Renal pelvis (tissue), 12 donors: ENCODE measurements around the gene SIX2. TPM values are rescaled to one million over a fixed set of nuclear protein-coding genes. Genes with fewer than 3 reads are reported as not detected.
"Not testable (repeated sequence)": the region's sequence is repeated elsewhere in the genome, so short reads cannot be mapped to it uniquely, and the experiment has no call there.

Experiments used
- DNase-seq: peaks from one replicate; pipeline ENCODE4 v3.0.0-alpha.2; 2013
- long read RNA-seq, 16 experiments: transcript quantifications; one replicate each; lab custom pipeline, GENCODE V29; 2026
- polyA plus RNA-seq, 3 donors: library from polyadenylated mRNA; unstranded; fragments of 120-200 nt; gene quantifications; one replicate each; pipeline ENCODE4 v1.2.1, GENCODE V29; 2013; ENCODE audit not compliant: insufficient read length in 3 of 3

Gene SIX2
- polyA plus RNA-seq: 10 to 100 TPM; 11.8 to 33.3 (median 30.4) TPM
- long read RNA-seq, donor 1, transcript SIX2-201 (2 exons, 2,205 nt): major isoform, 11 of 11 reads
- long read RNA-seq, donor 1, partial matches to known transcripts: 0 of 11 reads
- long read RNA-seq, donor 1, other reads (novel, unspliced or antisense): 0 of 11 reads
- long read RNA-seq, donor 2, transcript SIX2-201 (2 exons, 2,205 nt): major isoform, 12 of 26 reads
- long read RNA-seq, donor 2, partial matches to known transcripts: 8 of 26 reads
- long read RNA-seq, donor 2, other reads (novel, unspliced or antisense): 6 of 26 reads
- long read RNA-seq, donor 3, transcript SIX2-201 (2 exons, 2,205 nt): major isoform, 10 of 19 reads
- long read RNA-seq, donor 3, partial matches to known transcripts: 9 of 19 reads
- long read RNA-seq, donor 3, other reads (novel, unspliced or antisense): 0 of 19 reads
- long read RNA-seq, donor 4, transcript SIX2-201 (2 exons, 2,205 nt): major isoform, 6 of 14 reads
- long read RNA-seq, donor 4, partial matches to known transcripts: 8 of 14 reads
- long read RNA-seq, donor 4, other reads (novel, unspliced or antisense): 0 of 14 reads
- long read RNA-seq, donor 5, partial matches to known transcripts: 0 of 3 reads
- long read RNA-seq, donor 5, other reads (novel, unspliced or antisense): 0 of 3 reads
- long read RNA-seq, donor 6, transcript SIX2-201 (2 exons, 2,205 nt): major isoform, 6 of 6 reads
- long read RNA-seq, donor 6, partial matches to known transcripts: 0 of 6 reads
- long read RNA-seq, donor 6, other reads (novel, unspliced or antisense): 0 of 6 reads
- long read RNA-seq, donor 7, transcript SIX2-201 (2 exons, 2,205 nt): major isoform, 13 of 27 reads
- long read RNA-seq, donor 7, partial matches to known transcripts: 14 of 27 reads
- long read RNA-seq, donor 7, other reads (novel, unspliced or antisense): 0 of 27 reads
- long read RNA-seq, donor 8, partial matches to known transcripts: 0 of 3 reads
- long read RNA-seq, donor 8, other reads (novel, unspliced or antisense): 0 of 3 reads
- long read RNA-seq, donor 9, transcript SIX2-201 (2 exons, 2,205 nt): major isoform, 9 of 26 reads
- long read RNA-seq, donor 9, partial matches to known transcripts: 11 of 26 reads
- long read RNA-seq, donor 9, other reads (novel, unspliced or antisense): 6 of 26 reads
- long read RNA-seq, donor 10, transcript SIX2-201 (2 exons, 2,205 nt): major isoform, 15 of 15 reads
- long read RNA-seq, donor 10, partial matches to known transcripts: 0 of 15 reads
- long read RNA-seq, donor 10, other reads (novel, unspliced or antisense): 0 of 15 reads
- long read RNA-seq, donor 11, partial matches to known transcripts: 0 of 3 reads
- long read RNA-seq, donor 11, other reads (novel, unspliced or antisense): 0 of 3 reads
- long read RNA-seq, donor 12, transcript SIX2-201 (2 exons, 2,205 nt): major isoform, 22 of 28 reads
- long read RNA-seq, donor 12, partial matches to known transcripts: 0 of 28 reads
- long read RNA-seq, donor 12, other reads (novel, unspliced or antisense): 6 of 28 reads
- long read RNA-seq, donor 13, partial matches to known transcripts: 0 of 3 reads
- long read RNA-seq, donor 13, other reads (novel, unspliced or antisense): 0 of 3 reads
- long read RNA-seq, donor 14: 0 reads
- long read RNA-seq, donor 15, transcript SIX2-201 (2 exons, 2,205 nt): major isoform, 18 of 26 reads
- long read RNA-seq, donor 15, partial matches to known transcripts: 0 of 26 reads
- long read RNA-seq, donor 15, other reads (novel, unspliced or antisense): 8 of 26 reads
- long read RNA-seq, donor 16, transcript SIX2-201 (2 exons, 2,205 nt): major isoform, 7 of 12 reads
- long read RNA-seq, donor 16, partial matches to known transcripts: 0 of 12 reads
- long read RNA-seq, donor 16, other reads (novel, unspliced or antisense): 5 of 12 reads

DNA sequence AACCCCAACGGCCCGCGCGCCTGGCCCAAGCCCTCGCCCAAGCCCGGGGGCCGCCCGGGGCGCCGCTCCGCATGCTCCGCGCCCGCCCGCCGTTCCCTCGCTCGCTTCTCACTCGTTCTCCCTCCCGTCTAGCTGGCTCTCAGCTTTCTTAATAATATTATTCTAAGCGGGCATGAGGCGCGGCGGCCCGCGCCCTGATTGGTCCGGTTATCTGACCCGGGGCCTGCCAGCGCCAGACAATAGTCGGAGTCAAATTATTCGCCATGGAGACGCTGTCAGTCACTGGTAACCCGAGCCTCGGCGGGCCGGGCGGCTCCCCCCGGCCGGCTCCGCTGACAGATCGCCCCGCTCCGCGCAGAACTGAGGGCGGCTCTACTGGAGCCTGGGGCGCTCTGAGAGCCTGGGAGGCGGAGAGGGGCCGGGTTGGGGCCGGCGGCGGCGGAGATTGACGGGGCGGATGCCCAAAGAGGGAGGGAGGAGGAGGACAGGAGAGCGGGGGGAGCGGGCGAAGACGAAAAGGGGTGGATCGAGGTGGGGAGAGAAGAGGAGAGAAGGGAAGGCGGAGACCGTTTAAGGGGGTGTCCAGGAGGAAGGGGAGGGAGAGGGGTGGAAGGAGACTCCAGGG lies at the start of gene SIX2:
SIX2 (minus strand) TSS at position 150 of the 625 bp plus-strand sequence. CDS start 342 bp downstream, outside the sequence.
- peak; percentile 95 for DNase-seq

GRCh38 chr2:45055162-45055605 lies 45.9 kb upstream of the SIX2 start:
- DNase-seq: no peak

DNA sequence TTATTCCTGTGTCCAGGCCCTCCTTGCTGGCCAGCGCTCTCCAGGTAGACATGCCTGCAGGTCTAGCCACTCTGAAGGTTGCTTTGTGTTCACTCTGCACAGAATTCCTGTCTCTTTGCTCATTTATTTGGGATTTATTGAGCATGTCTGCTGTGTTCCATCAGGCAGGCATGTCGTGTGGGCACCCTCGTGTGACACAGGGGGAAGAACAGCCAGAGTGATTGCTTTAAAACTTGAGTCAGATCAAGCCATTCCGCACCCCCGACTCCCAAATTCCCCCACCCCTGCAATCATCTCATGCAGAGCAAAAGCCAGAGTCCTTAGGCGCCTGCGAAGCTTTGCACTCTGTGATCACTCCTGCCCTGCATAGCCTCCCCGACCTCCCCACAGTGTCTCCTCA lies 44.7 kb upstream of the SIX2 start:
- no peak for DNase-seq

- no peak for DNase-seq
Observed at GRCh38 chr2:45052388-45052928, 43.2 kb upstream of the SIX2 start.

- DNase-seq: no peak
Observed at GRCh38 chr2:45049569-45050336, 40.5 kb upstream of the SIX2 start.

GRCh38 chr2:45047301-45047700 lies 38.0 kb upstream of the SIX2 start:
- no peak for DNase-seq

- no peak for DNase-seq
Observed at GRCh38 chr2:45046786-45047185, 37.5 kb upstream of the SIX2 start.

GRCh38 chr2:45045706-45046105 lies 36.5 kb upstream of the SIX2 start:
- DNase-seq: no peak

DNA sequence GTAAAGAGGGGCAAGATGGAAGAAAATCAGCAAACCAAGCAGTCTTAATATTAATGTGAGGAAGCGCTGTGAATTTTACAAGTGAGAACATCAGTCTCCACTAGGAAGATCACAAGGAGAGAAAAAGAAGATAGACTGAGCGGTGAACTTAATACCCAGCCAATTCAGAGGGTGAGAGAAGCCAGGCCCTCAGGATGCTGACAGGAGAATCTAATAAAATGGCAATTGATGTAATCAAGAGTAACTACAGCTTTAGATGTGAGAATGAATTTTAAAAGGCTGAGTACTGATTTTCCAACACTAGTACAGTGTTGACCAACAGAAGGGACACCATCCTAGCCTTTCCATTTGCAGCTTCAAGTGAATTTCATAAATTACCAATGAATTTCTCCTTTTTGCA lies 35.7 kb upstream of the SIX2 start:
- DNase-seq: no peak

GRCh38 chr2:45043174-45043573 lies 33.9 kb upstream of the SIX2 start:
- DNase-seq: no peak

DNA sequence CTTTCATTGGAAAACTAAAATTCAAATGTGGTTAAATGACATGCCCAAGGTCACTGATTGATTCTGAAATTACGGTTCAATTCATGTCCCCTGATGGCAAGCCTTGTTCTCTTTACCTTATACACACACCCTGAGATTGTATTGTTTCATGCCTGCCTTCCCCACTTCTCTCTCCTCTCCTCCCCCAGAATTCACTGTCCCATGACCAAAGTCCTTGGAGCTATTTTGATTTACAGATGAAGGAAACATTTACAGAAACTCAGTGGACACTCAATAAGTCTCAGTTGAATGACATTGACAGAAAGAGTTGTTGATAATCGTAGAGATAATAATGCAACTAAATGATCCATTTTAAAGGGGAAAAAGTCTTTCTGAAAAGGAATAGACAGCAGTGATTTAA lies 33.1 kb upstream of the SIX2 start:
- no peak for DNase-seq

DNA sequence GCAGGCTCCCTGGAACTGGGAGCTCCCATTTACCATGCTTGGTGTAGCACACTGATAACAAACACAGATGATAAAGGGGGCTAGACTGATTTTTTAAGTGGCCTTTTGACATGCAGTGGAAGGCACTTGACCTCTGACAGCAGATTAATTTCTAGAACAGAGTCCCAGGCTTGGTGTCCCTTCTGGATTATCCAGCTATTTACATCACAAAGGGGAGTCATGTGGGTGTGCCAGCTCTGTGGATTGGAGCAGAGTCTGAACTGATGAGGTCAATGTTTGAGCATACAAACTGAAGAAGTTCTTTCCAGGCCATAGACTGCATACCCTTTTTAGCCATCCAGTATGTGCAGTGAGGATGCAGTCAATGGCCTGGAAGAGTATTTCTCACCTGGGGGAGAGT lies 31.5 kb upstream of the SIX2 start:
- DNase-seq: no peak

- not testable (repeated sequence) for DNase-seq
Observed at GRCh38 chr2:45039804-45040203, 30.6 kb upstream of the SIX2 start.

- DNase-seq: not testable (repeated sequence)
Observed at GRCh38 chr2:45038861-45039260, 29.6 kb upstream of the SIX2 start.

- no peak for DNase-seq
Observed at GRCh38 chr2:45033302-45033701, 24.1 kb upstream of the SIX2 start.

- DNase-seq: no peak
Observed at GRCh38 chr2:45031028-45031427, 21.8 kb upstream of the SIX2 start.

DNA sequence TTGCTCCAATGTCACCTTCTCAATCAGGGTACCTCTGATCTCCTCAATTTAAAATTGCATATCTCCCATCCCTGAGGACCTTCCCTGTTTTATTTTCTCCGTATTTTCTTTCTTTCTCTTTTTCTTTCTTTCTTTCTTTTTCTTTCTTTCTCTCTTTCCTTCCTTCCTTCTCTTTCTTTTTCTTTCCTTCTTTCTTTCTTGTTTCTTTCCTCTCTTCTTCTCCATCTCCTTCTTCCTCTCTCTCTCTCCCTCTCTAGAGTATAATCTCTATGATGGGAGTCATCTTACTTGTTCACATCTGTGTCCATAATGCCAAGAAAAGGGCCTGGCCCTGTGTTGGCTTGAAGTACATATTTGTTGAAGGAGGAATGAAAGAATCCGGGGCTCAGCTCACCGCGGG lies 21.3 kb upstream of the SIX2 start:
- no peak for DNase-seq

GRCh38 chr2:45029215-45029614 lies 20.0 kb upstream of the SIX2 start:
- DNase-seq: no peak

GRCh38 chr2:45028276-45028675 lies 19.0 kb upstream of the SIX2 start:
- DNase-seq: no peak
